GM18873 (cell line): ENCODE measurements around the gene NKAIN2.

Experiments
- ATAC-seq: cut with Tn5 transposase; IDR thresholded peaks from one replicate; pipeline ENCODE4 v1.9.1; 2021; ENCODE audit warnings: mild to moderate bottlenecking, moderate library complexity, moderate number of reproducible peaks; ENCODE audit not compliant: unreplicated experiment, low FRiP score

The NKAIN2 gene

GRCh38 chr6:124073021-124073420 lies 269.4 kb downstream of the NKAIN2 start:
- no peak for ATAC-seq

- ATAC-seq = no peak
Observed at GRCh38 chr6:124073820-124074587, 270.3 kb downstream of the NKAIN2 start.

GRCh38 chr6:124074606-124075005 lies 270.9 kb downstream of the NKAIN2 start:
- no peak for ATAC-seq

- ATAC-seq = no peak
Observed at GRCh38 chr6:124076336-124077048, 272.8 kb downstream of the NKAIN2 start.

- no peak for ATAC-seq
Observed at GRCh38 chr6:124078169-124078568, 274.5 kb downstream of the NKAIN2 start.

- no peak for ATAC-seq
Observed at GRCh38 chr6:124080483-124080882, 276.8 kb downstream of the NKAIN2 start.

GRCh38 chr6:124090491-124090890 lies 286.8 kb downstream of the NKAIN2 start:
- ATAC-seq = no peak

GRCh38 chr6:124099520-124099919 lies 295.9 kb downstream of the NKAIN2 start:
- no peak for ATAC-seq

- no peak for ATAC-seq
Observed at GRCh38 chr6:124110514-124110913, 306.8 kb downstream of the NKAIN2 start.

- ATAC-seq = no peak
Observed at GRCh38 chr6:124119596-124119995, 315.9 kb downstream of the NKAIN2 start.

GRCh38 chr6:124123617-124124209 lies 320.0 kb downstream of the NKAIN2 start:
- ATAC-seq = no peak

- no peak for ATAC-seq
Observed at GRCh38 chr6:124131259-124131658, 327.6 kb downstream of the NKAIN2 start.

GRCh38 chr6:124131779-124132178 lies 328.1 kb downstream of the NKAIN2 start:
- no peak for ATAC-seq

- no peak for ATAC-seq
Observed at GRCh38 chr6:124132256-124132655, 328.6 kb downstream of the NKAIN2 start.

- no peak for ATAC-seq
Observed at GRCh38 chr6:124142852-124143251, 339.2 kb downstream of the NKAIN2 start.

GRCh38 chr6:124143435-124143834 lies 339.8 kb downstream of the NKAIN2 start:
- ATAC-seq = no peak

- ATAC-seq = no peak
Observed at GRCh38 chr6:124147621-124148020, 344.0 kb downstream of the NKAIN2 start.

- no peak for ATAC-seq
Observed at GRCh38 chr6:124148236-124148957, 344.7 kb downstream of the NKAIN2 start.

GRCh38 chr6:124149646-124150045 lies 346.0 kb downstream of the NKAIN2 start:
- ATAC-seq = no peak

- ATAC-seq = no peak
Observed at GRCh38 chr6:124158024-124158423, 354.4 kb downstream of the NKAIN2 start.

GRCh38 chr6:124163676-124164075 lies 360.0 kb downstream of the NKAIN2 start:
- no peak for ATAC-seq
